ENCODE measurements around the gene ADAM12.

ADAM12 gene

DNA sequence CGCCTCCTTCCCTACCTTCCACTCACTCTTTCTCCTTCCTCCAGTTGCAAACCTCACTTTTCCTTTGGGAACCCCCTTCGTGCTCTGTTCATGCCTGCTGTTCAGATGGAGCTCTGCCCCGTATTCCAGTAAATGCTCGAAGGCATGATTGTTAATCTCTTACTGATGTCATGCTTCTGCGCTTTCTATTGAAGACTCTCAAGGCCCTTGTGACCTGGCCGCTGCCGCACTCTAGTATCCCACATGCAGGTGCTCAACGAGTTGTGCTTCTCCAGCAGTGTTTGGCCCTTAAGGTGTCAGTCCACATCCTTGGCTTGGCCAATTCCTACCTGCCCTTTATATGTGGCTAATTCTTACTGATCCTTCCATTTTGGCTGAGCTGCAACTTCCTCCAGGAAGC is 158.6 kb downstream of the ADAM12 start:
- no peak for DNase-seq

DNA sequence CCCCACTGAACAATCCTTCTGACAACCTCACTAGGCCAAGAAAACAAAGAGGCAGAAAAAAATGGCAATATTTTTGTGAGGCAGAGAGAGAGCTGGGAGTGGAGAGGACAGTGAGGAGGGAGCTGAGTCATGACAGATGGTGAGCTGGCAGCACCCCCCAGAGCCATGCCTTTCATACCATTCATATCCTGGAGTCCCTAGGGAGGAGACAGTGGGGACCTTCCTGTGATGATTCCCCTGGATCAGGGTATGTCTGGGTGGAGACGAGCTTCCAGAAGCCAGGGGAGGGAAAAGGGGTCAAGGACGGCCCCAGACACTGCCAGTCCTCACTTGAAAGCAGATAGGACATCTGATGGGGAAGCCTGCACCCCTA is 160.5 kb downstream of the ADAM12 start:
- no peak for DNase-seq

DNA sequence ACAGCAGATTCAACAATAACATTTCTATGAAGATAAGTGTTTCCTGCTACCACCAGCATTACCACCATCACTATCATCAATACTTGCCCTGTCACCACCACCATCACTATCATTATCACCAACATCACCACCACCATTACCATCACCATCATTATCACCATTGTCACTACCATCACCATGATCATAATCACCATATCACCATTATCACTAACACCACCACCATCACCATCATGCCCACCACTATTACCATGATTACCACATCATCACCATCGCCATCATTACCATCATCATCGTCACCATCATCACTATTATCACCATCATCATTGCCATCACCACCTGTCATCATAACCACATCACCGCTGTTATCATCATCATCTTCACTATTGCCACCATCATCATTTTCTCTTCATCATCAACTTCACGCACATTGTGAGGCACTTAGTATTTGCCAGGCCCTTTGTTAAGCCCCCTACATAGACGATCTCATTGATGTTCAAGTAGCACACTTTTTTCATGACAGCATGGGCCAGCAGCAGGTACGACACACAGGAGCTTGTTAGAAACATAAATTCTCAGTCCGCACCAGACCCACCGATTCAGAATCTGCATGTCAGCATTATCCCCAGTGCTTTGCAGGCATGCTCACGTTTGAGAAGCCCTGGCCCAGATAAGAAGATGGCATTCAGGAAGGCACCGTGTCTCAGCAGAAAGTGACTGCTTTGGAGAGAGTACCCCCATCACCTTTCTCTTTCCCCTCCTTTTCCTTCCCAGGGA is 161.1 kb downstream of the ADAM12 start:
- DNase-seq: no peak

- no peak for DNase-seq
Measured at GRCh38 chr10:126226205-126226604, 162.1 kb downstream of the ADAM12 start.

- no peak for DNase-seq
Measured at GRCh38 chr10:126225672-126226008, 162.6 kb downstream of the ADAM12 start.

DNA sequence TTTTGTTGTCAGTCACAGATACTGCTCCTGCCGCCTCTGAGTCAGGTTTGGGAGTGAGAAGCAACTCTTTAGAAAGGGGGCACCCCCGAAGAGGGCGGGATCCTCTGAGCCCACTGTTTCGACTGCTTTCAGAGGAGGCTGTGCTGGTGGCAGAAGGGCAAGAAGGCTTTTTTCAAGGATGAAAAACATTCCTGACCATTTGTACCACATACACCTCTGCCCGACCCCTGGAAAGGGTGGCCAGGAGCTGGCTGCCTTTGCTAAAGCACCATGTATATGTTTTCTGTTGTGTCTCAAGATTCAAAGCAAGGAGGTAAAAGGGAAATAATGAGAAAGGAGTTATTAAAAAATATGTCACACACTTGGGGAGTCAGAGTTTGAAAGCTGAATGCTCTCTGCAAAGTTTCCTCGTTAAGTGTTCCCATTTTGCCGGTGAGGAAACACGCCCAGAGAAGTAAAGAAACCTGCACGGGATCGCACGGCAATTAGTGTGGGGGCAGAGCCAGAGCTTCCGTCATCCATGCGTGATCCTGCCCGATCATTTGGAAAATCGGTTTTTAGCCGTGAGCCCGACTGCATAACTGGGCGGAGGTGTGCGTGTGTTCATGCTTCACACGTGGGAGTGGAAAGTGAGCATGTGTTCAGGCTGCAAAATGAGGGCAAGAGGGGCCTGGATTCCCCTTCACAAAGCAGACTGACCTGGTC is 163.2 kb downstream of the ADAM12 start:
- DNase-seq: no peak

DNA sequence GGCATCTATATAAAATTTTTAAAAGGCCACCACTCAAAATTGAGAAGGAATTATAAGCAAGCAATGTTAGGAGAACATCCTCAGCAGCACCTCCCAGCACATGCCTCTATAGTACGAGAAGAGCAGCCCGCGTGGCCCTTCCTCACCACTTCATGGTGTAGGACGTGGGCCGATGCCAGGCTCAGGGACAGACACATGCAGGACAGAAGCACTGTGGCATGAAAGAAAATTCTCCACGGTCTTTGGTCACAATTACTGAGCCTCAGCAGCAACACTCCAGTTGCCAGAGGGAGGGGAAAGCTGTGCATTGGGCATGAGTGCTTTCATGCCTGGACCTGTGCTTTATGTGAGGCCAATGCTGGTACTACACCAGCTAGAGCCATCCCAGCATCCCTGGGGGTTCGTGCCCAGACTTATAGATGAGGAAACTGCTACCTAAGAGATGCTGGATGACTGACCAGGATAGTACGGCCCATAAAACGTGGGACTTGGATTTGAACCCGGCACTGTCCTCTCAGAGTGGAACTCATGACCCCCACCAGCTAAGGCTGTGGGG is 164.7 kb downstream of the ADAM12 start:
- DNase-seq: no peak

DNA sequence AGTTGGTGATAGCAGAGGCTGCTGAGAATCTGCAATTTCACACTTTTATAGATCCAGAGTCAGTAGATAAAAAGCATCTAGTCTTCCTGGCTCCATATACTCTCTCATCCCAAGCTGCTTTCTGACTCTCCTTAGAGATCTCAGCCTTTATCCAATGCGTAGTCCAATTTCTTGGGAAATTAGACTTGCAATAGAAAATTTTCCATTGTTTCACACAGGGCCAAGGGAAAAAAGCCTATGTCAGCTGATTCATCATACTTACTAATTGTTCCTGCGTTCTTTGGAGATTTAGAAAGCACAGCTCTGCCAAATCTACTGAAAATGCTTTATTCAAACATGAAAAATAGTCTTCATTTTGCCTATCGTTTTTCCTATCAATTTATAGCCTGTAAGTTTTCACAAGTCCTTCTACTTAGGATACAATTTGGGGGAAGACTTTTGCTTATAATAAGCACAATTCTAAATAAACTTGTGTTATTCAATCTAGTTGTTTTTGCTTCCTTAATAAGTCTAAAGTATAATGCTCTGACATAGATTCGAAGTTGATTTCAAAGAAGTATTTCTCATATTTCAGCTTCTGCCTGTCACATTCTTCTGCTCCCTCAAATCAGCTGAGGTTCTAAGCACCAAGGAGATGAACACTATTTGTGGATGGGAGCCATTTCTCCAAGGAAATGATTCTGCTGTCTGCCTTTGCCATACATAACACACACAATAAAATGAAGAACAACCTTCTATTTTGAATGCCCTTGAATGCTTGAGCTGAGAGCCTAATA is 165.4 kb downstream of the ADAM12 start:
- DNase-seq: no peak

GRCh38 chr10:126221874-126222273 is 166.4 kb downstream of the ADAM12 start:
- DNase-seq: no peak

DNA sequence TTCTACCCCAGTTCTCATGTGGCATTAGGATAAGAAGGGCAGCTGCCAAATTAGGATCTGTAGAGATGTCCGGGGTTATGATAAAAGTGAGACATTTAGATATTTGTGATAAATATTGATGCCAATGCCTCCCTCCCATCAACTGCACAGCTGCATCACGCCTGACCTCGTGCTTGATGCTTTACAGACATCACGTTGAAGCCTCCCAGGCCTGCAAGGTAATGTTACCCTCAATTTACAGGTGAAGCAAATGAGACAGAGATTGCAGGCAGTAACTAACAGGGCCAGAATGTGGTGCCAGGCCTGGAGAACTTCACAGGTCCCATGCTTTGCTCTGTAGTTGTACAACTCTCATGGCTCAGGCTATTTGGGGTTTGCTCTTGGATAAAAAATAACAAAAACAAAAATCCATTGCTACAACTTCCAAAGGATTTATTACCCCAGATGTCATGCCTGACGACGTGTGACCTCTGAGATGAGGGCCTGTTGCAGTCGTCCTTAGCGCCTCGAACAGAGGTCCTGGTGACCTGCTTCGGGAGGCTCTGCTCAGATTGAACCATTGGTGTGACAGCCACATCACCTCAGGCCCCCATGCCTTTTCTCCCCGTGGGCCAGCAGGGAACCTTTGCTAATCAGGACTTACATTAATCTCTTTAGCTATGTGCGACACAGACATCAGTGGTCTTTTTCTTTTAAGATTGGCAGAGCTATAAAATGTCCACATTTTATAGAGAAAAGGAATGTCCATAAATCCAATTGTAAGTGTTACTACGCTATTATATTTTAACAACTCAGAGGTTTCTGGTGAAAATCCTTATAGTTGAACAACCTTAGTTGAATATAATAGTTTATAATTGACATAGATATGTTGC is 169.3 kb downstream of the ADAM12 start:
- DNase-seq: no peak

DNA sequence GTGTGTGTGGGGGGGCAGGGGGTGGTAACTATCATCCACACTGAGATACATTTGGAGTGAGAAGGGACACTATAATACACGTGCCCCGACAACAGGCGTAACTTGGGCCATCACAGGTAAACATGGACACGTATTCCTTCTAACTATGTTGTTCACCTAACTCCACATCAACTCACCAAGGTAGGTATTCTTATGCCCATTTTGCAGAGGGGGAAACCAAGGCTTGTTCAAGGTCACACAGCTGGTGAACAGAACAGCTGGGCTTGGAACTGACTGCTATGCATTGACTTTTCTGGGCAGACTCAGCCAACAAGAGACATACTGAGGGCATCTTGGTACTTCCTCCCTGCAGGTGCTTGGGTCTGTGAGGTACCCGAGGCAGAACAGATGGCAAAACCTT is 170.1 kb downstream of the ADAM12 start:
- DNase-seq: no peak

- DNase-seq: no peak
Measured at GRCh38 chr10:126216632-126216961, 171.7 kb downstream of the ADAM12 start.

DNA sequence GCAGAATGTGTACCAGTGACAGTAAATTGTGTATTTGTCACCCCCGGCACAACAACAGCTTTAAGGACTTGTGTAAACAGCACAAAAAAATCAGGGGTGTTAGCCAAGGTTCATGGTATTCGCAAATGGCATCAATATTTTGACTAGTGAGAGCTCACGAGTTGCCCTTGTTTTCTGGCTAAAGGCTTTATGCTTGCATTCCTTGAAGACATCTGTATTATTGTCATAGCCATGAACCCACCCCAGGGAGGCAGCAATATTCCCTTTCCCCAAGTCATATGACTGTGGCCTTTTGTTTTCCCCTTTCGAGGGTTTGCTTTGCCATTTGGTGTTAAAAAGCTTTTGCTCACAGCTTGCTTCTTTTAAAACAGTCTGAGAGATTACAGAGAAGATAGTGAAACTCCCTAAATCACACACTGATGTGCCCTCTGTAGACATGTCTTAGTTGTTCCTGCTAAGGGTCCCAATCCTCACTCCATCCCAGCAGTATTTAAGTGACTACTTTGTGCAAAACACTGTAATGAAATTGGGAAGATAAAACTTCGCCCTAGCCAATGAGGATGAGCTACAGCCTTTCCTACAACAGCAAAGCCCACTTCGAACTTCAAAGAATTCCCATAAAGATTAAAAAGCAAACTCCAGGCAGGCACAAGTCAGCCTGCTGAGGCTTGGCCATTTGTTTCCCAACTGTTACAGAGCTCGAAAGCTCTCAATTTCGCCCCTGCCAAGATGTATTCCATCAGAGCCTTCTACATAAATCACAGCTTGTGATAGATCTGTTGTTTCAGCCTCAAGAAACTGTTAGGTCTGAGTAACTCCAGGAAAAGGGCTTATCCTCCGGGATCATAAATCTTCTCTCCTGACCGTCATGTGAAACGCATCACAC is 172.3 kb downstream of the ADAM12 start:
- no peak for DNase-seq

DNA sequence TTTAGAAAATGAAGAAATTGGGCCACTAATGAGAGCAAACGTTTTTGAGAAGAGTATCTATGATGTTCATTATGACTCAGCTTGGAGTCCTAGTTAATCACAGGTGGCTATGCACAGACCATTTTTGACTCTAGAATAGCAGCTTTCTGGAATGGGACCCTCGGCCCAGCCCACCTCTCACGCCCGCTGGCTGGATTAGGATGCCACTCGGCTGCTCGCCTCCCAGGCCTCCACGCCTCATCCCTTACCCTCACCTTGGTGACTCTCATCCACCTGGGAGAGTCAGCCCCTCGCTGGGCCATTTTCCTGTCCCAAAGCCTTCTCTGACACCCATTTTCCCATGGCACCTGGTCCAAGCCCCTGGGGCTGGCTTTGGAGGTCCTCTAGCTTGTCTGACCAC is 173.6 kb downstream of the ADAM12 start:
- no peak for DNase-seq

GRCh38 chr10:126214021-126214420 is 174.3 kb downstream of the ADAM12 start:
- no peak for DNase-seq

DNA sequence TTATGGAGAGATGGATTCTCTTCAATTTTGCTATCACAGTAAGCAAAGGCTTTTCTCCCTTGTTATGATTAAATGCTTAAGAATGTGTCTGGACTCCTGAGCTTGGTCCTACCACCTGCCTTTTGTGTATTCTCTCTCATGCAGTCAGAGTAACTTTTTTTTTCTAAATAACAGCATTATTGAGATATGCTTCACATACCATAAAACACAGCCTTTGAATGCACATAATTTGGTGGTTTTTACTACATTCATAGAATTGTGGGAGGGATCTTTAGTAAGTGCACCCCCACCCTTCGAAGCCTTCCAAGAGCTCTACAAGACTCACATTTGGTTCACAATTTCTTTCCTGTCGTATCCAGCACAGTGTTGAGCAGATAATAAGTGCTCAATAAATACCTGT is 175.5 kb downstream of the ADAM12 start:
- DNase-seq: no peak

DNA sequence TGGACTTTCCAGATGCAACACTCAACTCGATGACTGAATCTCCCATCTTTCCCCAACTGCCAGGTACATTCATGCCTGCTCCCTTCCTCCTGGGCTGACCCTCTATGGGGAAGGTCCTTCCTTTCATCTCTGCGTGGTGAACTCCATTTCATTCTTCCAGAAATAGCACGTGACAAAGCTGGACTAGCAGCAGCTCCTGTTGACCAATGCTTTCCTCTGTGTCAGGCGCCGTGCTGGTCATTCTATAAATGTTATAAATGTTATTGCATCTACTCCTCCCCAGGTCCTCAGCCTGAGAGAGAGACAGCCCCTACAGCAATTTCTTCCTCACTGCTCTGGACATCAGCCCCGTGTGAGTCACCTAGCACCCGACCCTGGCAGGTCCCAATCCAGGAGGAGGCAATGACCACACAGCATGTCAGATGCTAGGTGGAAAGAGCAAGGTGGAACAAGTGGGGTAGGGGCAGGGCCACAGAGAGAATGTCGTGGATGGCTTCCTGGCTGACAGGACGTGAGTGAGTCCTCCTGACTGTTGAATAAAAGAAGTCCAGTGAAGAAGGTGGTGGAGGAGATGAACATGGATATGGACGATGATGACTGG is 178.1 kb downstream of the ADAM12 start:
- DNase-seq: no peak

GRCh38 chr10:126209451-126209850 is 178.8 kb downstream of the ADAM12 start:
- DNase-seq: no peak

- DNase-seq: no peak
Measured at GRCh38 chr10:126208726-126209302, 179.5 kb downstream of the ADAM12 start.

DNA sequence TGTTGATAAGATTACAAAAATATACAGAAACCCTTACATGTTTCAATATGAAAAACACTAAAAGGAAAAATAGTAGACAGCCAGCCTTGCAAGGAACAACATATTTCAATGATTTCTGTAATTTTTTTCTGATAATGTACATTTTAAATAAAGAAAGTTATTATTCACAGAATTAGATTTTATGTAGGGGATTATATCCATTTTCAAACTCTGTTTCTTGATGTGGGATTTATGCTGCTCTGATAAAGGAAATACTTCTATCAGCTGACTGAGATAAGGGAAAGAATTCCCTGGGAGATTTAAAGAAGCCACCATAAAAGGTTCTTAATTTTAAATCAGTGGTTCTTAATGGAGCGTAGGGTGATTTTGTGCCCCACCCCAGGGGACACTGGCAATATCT is 180.4 kb downstream of the ADAM12 start:
- no peak for DNase-seq

DNA sequence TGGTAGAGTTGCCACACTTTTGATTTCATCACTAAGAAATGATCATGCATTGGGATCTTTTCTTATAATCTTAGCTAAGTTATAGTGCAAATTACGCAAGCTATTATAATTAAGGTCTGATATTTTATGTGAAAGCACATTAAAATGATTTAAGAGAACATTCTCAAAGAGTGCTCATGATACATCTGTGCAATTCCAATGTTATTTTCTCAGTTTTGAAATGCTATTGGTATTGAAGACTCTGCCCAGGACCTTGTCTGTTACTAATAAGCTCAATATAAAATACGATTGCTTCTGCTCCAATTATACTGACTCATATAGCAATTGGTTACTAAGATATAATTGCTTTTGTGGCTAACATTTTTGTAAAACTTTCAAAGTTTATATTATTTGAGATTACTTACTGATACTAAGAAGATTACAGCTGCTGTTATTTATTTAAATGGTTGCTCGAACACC is 180.9 kb downstream of the ADAM12 start:
- DNase-seq: no peak
